ENCODE results near the gene TSC22D2. TPM values are rescaled to one million over a fixed set of nuclear protein-coding genes. Genes with fewer than 3 reads are reported as not detected.

TSC22D2 gene
- total and polyA plus RNA-seq, 2 experiments from 2014 or later = 34.9 to 38.8 TPM

DNA sequence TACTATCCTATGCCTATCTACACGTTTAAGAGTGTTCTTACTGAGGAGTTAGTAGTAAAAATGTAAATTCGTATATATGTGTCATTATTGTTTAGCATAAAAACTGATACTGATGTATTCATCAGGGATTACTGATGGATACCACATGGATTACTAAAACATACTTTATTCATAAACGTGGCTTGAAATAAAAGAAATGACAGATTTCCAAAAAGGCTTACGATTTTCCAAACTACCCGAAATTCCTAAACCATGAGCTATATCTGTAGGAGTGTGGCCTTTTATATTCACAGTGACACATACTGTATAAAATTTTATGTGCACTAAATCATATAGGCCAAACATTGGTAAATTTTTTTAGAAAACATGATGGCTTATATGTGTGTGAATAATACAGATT is 6.9 kb downstream of the TSC22D2 start:
- DNase-seq (ENCODE audit: low spot score) = no peak
- H3K9me2 ChIP-seq (replicated peaks; ENCODE audit: insufficient read depth) = no peaks in the 10 kb centered on the region
- TF ChIP-seq EZH2phosphoT487 (IDR thresholded peaks at IDR 0.05; ENCODE audit: low read depth, severe bottlenecking, unreplicated experiment) (no peak), EZH2 (IDR thresholded peaks at IDR 0.05; ENCODE audit: borderline replicate concordance) (no peak), CTCF (IDR thresholded peaks at IDR 0.05; ENCODE audit: poor library complexity) (no peak)
- peaks cover 30% of the 10 kb centered on the region for H3K4me1 ChIP-seq (ENCODE audit: insufficient read depth)
- peaks cover 100% of the 10 kb centered on the region for H3K79me2 ChIP-seq
- peaks cover 4% of the 10 kb centered on the region for H3K36me3 ChIP-seq (replicated peaks; ENCODE audit: insufficient read depth, low read depth)
- H2AFZ ChIP-seq = no peak overlapping the region
- H3K27me3 ChIP-seq = no peaks in the 10 kb centered on the region
- H4K20me1 ChIP-seq (ENCODE audit: insufficient read depth, poor library complexity, severe bottlenecking) = peaks cover 99% of the 10 kb centered on the region
- WGBS (ENCODE audit: low lambda C conversion rate, missing lambda C conversion rate) = 58% methylated on average over 5 of the region's 5 CpGs
- H3K9me3 ChIP-seq (ENCODE audit: low read depth) = no peaks in the 10 kb centered on the region
- H3K27ac ChIP-seq = peak overlapping the region; percentile 2
- H3K4me2 ChIP-seq = peak overlapping the region; percentile 82
- H3K4me3 ChIP-seq = peak overlapping the region; percentile 78

DNA sequence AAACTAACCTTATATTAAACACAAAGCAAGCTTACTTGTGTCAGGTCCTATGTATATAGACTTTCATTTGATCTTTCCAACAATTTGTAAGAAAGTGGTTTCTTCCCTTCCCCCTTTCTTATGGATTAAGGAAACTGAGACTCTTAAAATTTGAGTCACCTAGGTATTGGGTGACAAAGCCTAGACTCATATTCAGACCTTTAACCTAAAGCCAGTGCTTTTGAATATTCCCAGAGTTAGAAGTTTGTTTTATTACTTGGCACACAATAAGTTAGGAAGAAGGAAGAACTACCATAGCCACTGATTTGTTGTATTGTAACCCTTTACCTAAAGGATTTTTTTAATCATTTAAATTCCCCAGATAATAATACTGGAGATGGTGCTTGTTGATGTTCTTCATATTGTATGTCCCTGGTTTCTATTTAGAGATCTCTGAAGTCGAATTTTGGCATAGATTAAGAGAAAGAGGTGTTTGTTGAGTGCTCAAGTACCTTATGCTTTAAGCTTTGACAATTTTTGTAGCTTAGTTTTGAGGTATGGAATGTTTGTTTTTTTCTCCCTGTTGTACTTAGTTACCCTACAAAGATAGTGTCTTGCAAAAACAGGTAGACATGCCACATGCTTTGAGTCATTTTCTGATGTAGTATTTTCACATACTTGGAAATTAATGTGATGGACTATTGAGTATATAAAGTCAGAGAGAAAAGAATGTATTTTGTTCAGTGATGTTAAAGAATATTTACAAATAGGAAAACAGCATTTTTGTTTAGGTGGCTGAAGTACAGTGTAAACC is 11.2 kb downstream of the TSC22D2 start:
- H3K36me3 ChIP-seq (replicated peaks; ENCODE audit: insufficient read depth, low read depth) = no peaks in the 10 kb centered on the region
- no peak for TF ChIP-seq EZH2 (IDR thresholded peaks at IDR 0.05; ENCODE audit: borderline replicate concordance)
- TF ChIP-seq EZH2phosphoT487 (IDR thresholded peaks at IDR 0.05; ENCODE audit: low read depth, severe bottlenecking, unreplicated experiment) = no peak
- TF ChIP-seq CTCF (IDR thresholded peaks at IDR 0.05; ENCODE audit: poor library complexity) = no peak
- no peak overlapping the region for H3K27ac ChIP-seq
- H3K9me3 ChIP-seq (ENCODE audit: low read depth) = no peaks in the 10 kb centered on the region
- DNase-seq (ENCODE audit: low spot score) = no peak
- H3K27me3 ChIP-seq = no peaks in the 10 kb centered on the region
- H3K79me2 ChIP-seq = peaks cover 100% of the 10 kb centered on the region
- 64% methylated on average over 1 of the region's 1 CpG for WGBS (ENCODE audit: low lambda C conversion rate, missing lambda C conversion rate)
- H3K4me3 ChIP-seq = no peak overlapping the region
- H4K20me1 ChIP-seq (ENCODE audit: insufficient read depth, poor library complexity, severe bottlenecking) = peaks cover 99% of the 10 kb centered on the region
- peak overlapping the region; percentile 15 for H3K4me2 ChIP-seq
- H3K9me2 ChIP-seq (replicated peaks; ENCODE audit: insufficient read depth) = no peaks in the 10 kb centered on the region
- H3K4me1 ChIP-seq (ENCODE audit: insufficient read depth) = peaks cover 31% of the 10 kb centered on the region
- no peak overlapping the region for H2AFZ ChIP-seq

DNA sequence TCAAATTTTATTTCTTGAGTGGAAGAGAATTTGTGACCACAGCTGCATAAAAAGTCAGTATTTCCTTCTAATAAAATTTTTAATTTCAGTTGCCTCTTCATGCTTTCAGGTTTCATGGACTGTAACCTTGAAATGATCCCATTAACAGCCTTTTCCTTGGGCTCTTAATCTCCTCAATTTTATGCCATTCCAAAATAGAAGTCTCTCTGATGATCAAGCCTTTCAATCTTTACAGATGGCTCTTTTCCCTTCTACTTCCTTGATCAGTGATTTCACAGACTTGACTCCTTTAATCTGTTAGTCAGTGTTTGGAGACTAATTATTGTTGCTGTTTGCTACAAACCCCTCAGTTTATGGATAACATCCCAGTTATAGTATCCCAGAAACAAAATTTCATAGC is 11.9 kb downstream of the TSC22D2 start:
- peaks cover 99% of the 10 kb centered on the region for H4K20me1 ChIP-seq (ENCODE audit: insufficient read depth, poor library complexity, severe bottlenecking)
- H3K27me3 ChIP-seq = no peaks in the 10 kb centered on the region
- no peak overlapping the region for H2AFZ ChIP-seq
- H3K36me3 ChIP-seq (replicated peaks; ENCODE audit: insufficient read depth, low read depth) = no peaks in the 10 kb centered on the region
- peaks cover 100% of the 10 kb centered on the region for H3K79me2 ChIP-seq
- DNase-seq (ENCODE audit: low spot score) = no peak
- no peak overlapping the region for H3K27ac ChIP-seq
- peak overlapping the region; percentile 15 for H3K4me2 ChIP-seq
- no peaks in the 10 kb centered on the region for H3K9me3 ChIP-seq (ENCODE audit: low read depth)
- no peaks in the 10 kb centered on the region for H3K9me2 ChIP-seq (replicated peaks; ENCODE audit: insufficient read depth)
- TF ChIP-seq EZH2 (IDR thresholded peaks at IDR 0.05; ENCODE audit: borderline replicate concordance) (no peak), EZH2phosphoT487 (IDR thresholded peaks at IDR 0.05; ENCODE audit: low read depth, severe bottlenecking, unreplicated experiment) (no peak), CTCF (IDR thresholded peaks at IDR 0.05; ENCODE audit: poor library complexity) (no peak)
- no peak overlapping the region for H3K4me3 ChIP-seq
- peaks cover 24% of the 10 kb centered on the region for H3K4me1 ChIP-seq (ENCODE audit: insufficient read depth)
